Ishikawa (cell line): ENCODE data around the gene GRIK1.

Source experiments
- CEBPB ChIP-seq: IDR thresholded peaks from 2 replicates; pipeline ENCODE4 v1.6.1; 2012
- CREB1 ChIP-seq: IDR thresholded peaks from 2 replicates; pipeline ENCODE4 v1.6.1; 2012; ENCODE audit warnings: low read depth
- EGR1 ChIP-seq: IDR thresholded peaks from 2 replicates; pipeline ENCODE4 v1.6.1; 2012
- EP300 ChIP-seq: IDR thresholded peaks from 2 replicates; pipeline ENCODE4 v1.6.1; 2012; ENCODE audit warnings: borderline replicate concordance
- FOXM1 ChIP-seq: IDR thresholded peaks from 2 replicates; pipeline ENCODE4 v1.6.1; 2012; ENCODE audit warnings: low read depth, borderline replicate concordance
- MAX ChIP-seq: IDR thresholded peaks from 2 replicates; pipeline ENCODE4 v1.6.1; 2012
- NFIC ChIP-seq: IDR thresholded peaks from 2 replicates; pipeline ENCODE4 v1.6.1; 2012
- RAD21 ChIP-seq: IDR thresholded peaks from 2 replicates; pipeline ENCODE4 v1.6.1; 2012; ENCODE audit warnings: low read depth
- TAF1 ChIP-seq: IDR thresholded peaks from 2 replicates; pipeline ENCODE4 v1.6.1; 2012; ENCODE audit warnings: low read depth, mild to moderate bottlenecking
- TCF12 ChIP-seq: IDR thresholded peaks from 2 replicates; pipeline ENCODE4 v1.6.1; 2012; ENCODE audit warnings: low read depth
- TEAD4 ChIP-seq: IDR thresholded peaks from 2 replicates; pipeline ENCODE4 v1.6.1; 2012
- USF1 ChIP-seq: IDR thresholded peaks from 2 replicates; pipeline ENCODE4 v1.6.1; 2012
- YY1 ChIP-seq: IDR thresholded peaks from 2 replicates; pipeline ENCODE4 v1.6.1; 2012; ENCODE audit warnings: low read depth
- ZBTB7A ChIP-seq: IDR thresholded peaks from 2 replicates; pipeline ENCODE4 v1.6.1; 2012; ENCODE audit warnings: low read depth
- TF ChIP-seq, protein P1 (sequence below): IDR thresholded peaks from 2 replicates; pipeline ENCODE4 v1.6.1; 2012; ENCODE audit warnings: low read depth, mild to moderate bottlenecking

The GRIK1 gene

GRCh38 chr21:29805105-29805504, 134.7 kb downstream of the GRIK1 start:
- TF ChIP-seq RAD21: no peak

DNA sequence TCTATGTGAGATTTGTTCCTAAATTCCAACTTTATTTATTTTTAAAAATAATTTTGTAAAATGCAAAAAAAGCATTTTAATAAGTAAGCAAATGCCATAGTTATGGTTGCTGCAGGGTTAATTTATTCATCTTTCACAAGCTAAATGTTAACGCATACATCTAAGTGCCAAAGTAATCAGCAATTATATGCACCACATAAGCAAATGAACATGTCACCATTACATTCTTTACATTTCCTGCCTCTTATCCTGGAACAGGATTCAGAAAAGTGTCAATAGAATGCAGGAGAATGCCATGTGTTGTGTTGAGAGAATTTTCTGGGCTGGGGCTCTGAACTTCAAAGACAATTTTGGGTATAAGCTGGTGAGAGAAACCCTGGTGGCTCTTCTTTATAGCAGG, 136.6 kb downstream of the GRIK1 start:
- TF ChIP-seq YY1 (no peak), USF1 (no peak), TEAD4 (no peak), TCF12 (no peak), EP300 (no peak), MAX (no peak), FOXM1 (no peak), NFIC (no peak), RAD21 (no peak), EGR1 (no peak)
- TF ChIP-seq, protein P1, sequence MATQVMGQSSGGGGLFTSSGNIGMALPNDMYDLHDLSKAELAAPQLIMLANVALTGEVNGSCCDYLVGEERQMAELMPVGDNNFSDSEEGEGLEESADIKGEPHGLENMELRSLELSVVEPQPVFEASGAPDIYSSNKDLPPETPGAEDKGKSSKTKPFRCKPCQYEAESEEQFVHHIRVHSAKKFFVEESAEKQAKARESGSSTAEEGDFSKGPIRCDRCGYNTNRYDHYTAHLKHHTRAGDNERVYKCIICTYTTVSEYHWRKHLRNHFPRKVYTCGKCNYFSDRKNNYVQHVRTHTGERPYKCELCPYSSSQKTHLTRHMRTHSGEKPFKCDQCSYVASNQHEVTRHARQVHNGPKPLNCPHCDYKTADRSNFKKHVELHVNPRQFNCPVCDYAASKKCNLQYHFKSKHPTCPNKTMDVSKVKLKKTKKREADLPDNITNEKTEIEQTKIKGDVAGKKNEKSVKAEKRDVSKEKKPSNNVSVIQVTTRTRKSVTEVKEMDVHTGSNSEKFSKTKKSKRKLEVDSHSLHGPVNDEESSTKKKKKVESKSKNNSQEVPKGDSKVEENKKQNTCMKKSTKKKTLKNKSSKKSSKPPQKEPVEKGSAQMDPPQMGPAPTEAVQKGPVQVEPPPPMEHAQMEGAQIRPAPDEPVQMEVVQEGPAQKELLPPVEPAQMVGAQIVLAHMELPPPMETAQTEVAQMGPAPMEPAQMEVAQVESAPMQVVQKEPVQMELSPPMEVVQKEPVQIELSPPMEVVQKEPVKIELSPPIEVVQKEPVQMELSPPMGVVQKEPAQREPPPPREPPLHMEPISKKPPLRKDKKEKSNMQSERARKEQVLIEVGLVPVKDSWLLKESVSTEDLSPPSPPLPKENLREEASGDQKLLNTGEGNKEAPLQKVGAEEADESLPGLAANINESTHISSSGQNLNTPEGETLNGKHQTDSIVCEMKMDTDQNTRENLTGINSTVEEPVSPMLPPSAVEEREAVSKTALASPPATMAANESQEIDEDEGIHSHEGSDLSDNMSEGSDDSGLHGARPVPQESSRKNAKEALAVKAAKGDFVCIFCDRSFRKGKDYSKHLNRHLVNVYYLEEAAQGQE: no peak

DNA sequence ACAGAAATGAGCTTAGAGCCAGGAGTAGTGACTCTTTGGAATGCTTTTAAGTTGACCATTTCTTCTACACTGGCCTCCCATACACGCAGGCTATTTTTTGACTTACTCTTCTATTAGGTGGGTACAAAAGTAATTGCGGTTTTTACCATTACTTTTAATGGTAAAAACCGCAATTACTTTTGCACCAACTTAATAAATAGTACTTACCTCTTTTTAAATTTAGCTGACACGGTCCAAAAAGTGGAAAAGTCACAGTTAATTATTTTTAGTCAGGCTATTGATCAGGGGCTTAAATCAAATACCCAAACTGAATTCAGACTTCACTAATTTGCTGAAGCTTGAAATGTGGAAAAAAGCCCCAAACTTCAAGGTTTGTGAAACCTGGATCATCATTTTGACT, 138.7 kb downstream of the GRIK1 start:
- no peak for TF ChIP-seq RAD21
- TF ChIP-seq USF1: no peak
- TF ChIP-seq YY1: no peak
- TF ChIP-seq EP300: no peak
- no peak for TF ChIP-seq TEAD4
- no peak for TF ChIP-seq NFIC
- TF ChIP-seq ZBTB7A: no peak
- no peak for TF ChIP-seq TCF12
- TF ChIP-seq EGR1: no peak
- TF ChIP-seq TAF1: no peak
- TF ChIP-seq CEBPB: no peak
- no peak for TF ChIP-seq FOXM1
- TF ChIP-seq, protein P1: no peak

DNA sequence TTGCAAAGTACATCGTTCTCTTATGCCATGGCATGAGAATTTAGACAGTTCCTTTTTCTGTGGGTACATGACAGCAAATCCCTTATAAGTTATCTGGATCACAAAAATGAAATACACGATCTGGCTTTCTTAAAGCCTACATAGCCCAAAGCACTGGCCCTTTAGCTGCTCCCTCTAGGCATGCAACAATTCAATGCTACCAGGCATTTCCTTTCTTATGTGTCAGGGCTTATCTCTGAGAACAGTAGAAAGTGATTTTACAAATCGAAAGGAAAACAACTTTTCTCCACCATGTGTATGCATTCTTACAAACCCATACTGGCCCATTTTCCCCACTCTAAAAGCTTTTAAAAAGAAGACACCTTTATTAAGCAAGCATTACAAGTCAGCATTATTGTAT, 139.7 kb downstream of the GRIK1 start:
- no peak for TF ChIP-seq TCF12
- TF ChIP-seq NFIC: no peak
- TF ChIP-seq FOXM1: no peak
- no peak for TF ChIP-seq RAD21

DNA sequence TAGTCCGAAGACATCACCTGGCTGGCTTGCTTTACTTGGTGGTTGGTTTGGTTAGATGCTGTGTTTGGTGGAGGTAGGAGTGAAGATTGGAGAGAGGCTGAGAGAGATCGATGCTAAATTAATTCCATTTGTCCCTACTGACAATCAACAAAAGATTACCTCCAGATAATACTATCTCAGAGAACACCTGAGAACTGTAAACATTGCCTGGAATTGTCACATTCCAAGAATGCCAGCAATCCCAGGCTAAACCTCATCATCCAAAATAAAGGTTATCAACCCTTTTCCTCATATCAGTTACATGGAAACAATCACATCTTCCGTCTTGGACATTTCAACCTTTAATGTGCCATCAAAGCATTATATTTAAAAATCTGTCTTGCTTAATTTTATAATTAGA, 141.0 kb downstream of the GRIK1 start:
- no peak for TF ChIP-seq CEBPB
- TF ChIP-seq FOXM1: no peak
- no peak for TF ChIP-seq TAF1
- TF ChIP-seq CREB1: no peak
- no peak for TF ChIP-seq YY1
- no peak for TF ChIP-seq TEAD4
- no peak for TF ChIP-seq NFIC
- no peak for TF ChIP-seq EGR1
- no peak for TF ChIP-seq RAD21
- no peak for TF ChIP-seq MAX
- no peak for TF ChIP-seq EP300
- TF ChIP-seq TCF12: no peak
- no peak for TF ChIP-seq USF1
- no peak for TF ChIP-seq ZBTB7A
- TF ChIP-seq, protein P1: no peak
